IMR-90 (cell line): ENCODE results near the gene GRB2. TPM values are rescaled to one million over a fixed set of nuclear protein-coding genes. Genes with fewer than 3 reads are reported as not detected.

Source experiments
- ATAC-seq: fragments of 200-7000 bp; cut with Tn5 transposase; 2 replicates; pipeline ENCODE4 v1.9.1; 2020; ENCODE audit warnings: low read depth, mild to moderate bottlenecking, moderate library complexity
- BruUV-seq: library from RNA; stranded (reverse); fragments of 400-500 nt; replicated peaks from 2 replicates; lab custom pipeline; 2021; lab: Mats Ljungman, UMichigan
- CTCF ChIA-PET: fragments of 300-600 bp; formaldehyde crosslinking; extraction: SDS; loops from one replicate; lab custom pipeline; 2021; ENCODE audit warnings: antibody characterized with exemption; lab: Yijun Ruan, JAX
- POLR2A ChIA-PET: fragments of 300-600 bp; sonication (Branson Sonifier 250); formaldehyde crosslinking; loops from one replicate; lab custom pipeline; 2022; ENCODE audit warnings: antibody characterized with exemption; ENCODE audit not compliant: unreplicated experiment; lab: Charles Lee
- DNase-seq: peaks from one replicate; pipeline ENCODE4 v3.0.0; 2013
- H2AFZ ChIP-seq: replicated peaks from 2 replicates; pipeline ENCODE3; 2013; ENCODE audit warnings: low read length, mild to moderate bottlenecking; ENCODE audit not compliant: poor library complexity
- H2AK5ac ChIP-seq: 2 replicates; pipeline ENCODE4 v1.6.1; 2013; ENCODE audit warnings: low read depth, low read length, inconsistent platforms
- H2AK9ac ChIP-seq: replicated peaks from 2 replicates; pipeline ENCODE3; 2013; ENCODE audit warnings: mild to moderate bottlenecking, low read depth, low read length, moderate library complexity; ENCODE audit not compliant: poor library complexity
- H2BK120ac ChIP-seq: 2 replicates; pipeline ENCODE4 v1.6.1; 2013; ENCODE audit warnings: low read depth, low read length, inconsistent platforms
- H2BK15ac ChIP-seq: 3 replicates; pipeline ENCODE4 v1.6.1; 2013; ENCODE audit warnings: low read depth, low read length, inconsistent platforms
- H2BK20ac ChIP-seq: 2 replicates; pipeline ENCODE4 v1.6.1; 2013; ENCODE audit warnings: low read depth, mild to moderate bottlenecking, inconsistent platforms, low read length, moderate library complexity
- H2BK5ac ChIP-seq: 2 replicates; pipeline ENCODE4 v1.6.1; 2013; ENCODE audit warnings: mild to moderate bottlenecking, low read depth, low read length, inconsistent platforms; ENCODE audit not compliant: poor library complexity, severe bottlenecking
- H3K14ac ChIP-seq: replicated peaks from 2 replicates; pipeline ENCODE4 v1.6.1; 2013; ENCODE audit warnings: low read depth, low read length, inconsistent platforms
- H3K18ac ChIP-seq: 2 replicates; pipeline ENCODE4 v1.6.1; 2013; ENCODE audit warnings: low read depth, low read length, control low read depth
- H3K23ac ChIP-seq: 2 replicates; pipeline ENCODE4 v1.6.1; 2013; ENCODE audit warnings: low read depth, low read length, inconsistent platforms
- H3K27ac ChIP-seq: 2 replicates; pipeline ENCODE4 v1.5.1; 2013; ENCODE audit warnings: mild to moderate bottlenecking, control low read depth, low read length; ENCODE audit not compliant: insufficient read depth
- H3K27me3 ChIP-seq: 2 replicates; pipeline ENCODE4 v1.6.1; 2013; ENCODE audit warnings: low read length; ENCODE audit not compliant: control insufficient read depth, insufficient read depth
- H3K36me3 ChIP-seq: 2 replicates; pipeline ENCODE4 v1.6.1; 2013; ENCODE audit warnings: low read length, mixed read lengths; ENCODE audit not compliant: control insufficient read depth, insufficient read depth
- H3K4ac ChIP-seq: 2 replicates; pipeline ENCODE4 v1.6.1; 2013; ENCODE audit warnings: low read depth, low read length, inconsistent platforms
- H3K4me1 ChIP-seq: 2 replicates; pipeline ENCODE4 v1.6.1; 2013; ENCODE audit warnings: low read length, mixed read lengths; ENCODE audit not compliant: control insufficient read depth, insufficient read depth
- H3K4me2 ChIP-seq: 2 replicates; pipeline ENCODE4 v1.6.1; 2013; ENCODE audit warnings: low read depth, mild to moderate bottlenecking, control low read depth, low read length, moderate library complexity
- H3K4me3 ChIP-seq: 2 replicates; pipeline ENCODE4 v1.5.1; 2013; ENCODE audit warnings: low read depth, mild to moderate bottlenecking, control low read depth, low read length, moderate library complexity; ENCODE audit not compliant: insufficient read depth
- H3K56ac ChIP-seq: 2 replicates; pipeline ENCODE4 v1.6.1; 2013; ENCODE audit warnings: low read length, inconsistent platforms; ENCODE audit not compliant: insufficient read depth; ENCODE audit errors: extremely low read depth
- H3K79me1 ChIP-seq, 2 experiments: 2 replicates each; pipeline ENCODE4 v1.6.1; 2013; ENCODE audit warnings: low read length in 2 of 2, inconsistent platforms in 1 of 2, low read depth in 1 of 2
- H3K9ac ChIP-seq: 2 replicates; pipeline ENCODE4 v1.6.1; 2013; ENCODE audit warnings: low read depth, low read length, control low read depth
- H3K9me1 ChIP-seq: 2 replicates; pipeline ENCODE4 v1.6.1; 2013; ENCODE audit warnings: low read length, inconsistent platforms; ENCODE audit not compliant: insufficient read depth
- H3K9me3 ChIP-seq: 2 replicates; pipeline ENCODE4 v1.6.1; 2013; ENCODE audit warnings: low read length; ENCODE audit not compliant: control insufficient read depth, insufficient read depth
- H4K20me1 ChIP-seq: 2 replicates; pipeline ENCODE4 v1.6.1; 2013; ENCODE audit warnings: low read length, inconsistent platforms; ENCODE audit not compliant: insufficient read depth
- H4K5ac ChIP-seq: 2 replicates; pipeline ENCODE4 v1.6.1; 2013; ENCODE audit warnings: mild to moderate bottlenecking, low read depth, low read length, control low read depth
- H4K8ac ChIP-seq, 2 experiments: 2 replicates each; pipeline ENCODE4 v1.6.1; 2013; ENCODE audit warnings: low read depth in 2 of 2, low read length in 2 of 2, control low read depth in 1 of 2, inconsistent platforms in 1 of 2
- H4K91ac ChIP-seq: 2 replicates; pipeline ENCODE4 v1.6.1; 2013; ENCODE audit warnings: low read depth, low read length, inconsistent platforms; ENCODE audit not compliant: insufficient read depth
- CEBPB ChIP-seq: IDR thresholded peaks from 2 replicates; pipeline ENCODE4 v1.6.1; 2012; ENCODE audit warnings: low read depth, low read length, improper control_type of control experiment
- CHD1 ChIP-seq: IDR thresholded peaks from 2 replicates; pipeline ENCODE4 v1.6.1; 2012; ENCODE audit warnings: low read depth, low read length, improper control_type of control experiment
- FOS ChIP-seq: fragments of 150-350 bp; IDR thresholded peaks from 2 replicates; pipeline ENCODE4 v1.6.1; 2016; ENCODE audit warnings: low read depth, low read length
- MAFK ChIP-seq: IDR thresholded peaks from 2 replicates; pipeline ENCODE4 v1.6.1; 2012; ENCODE audit warnings: low read depth, low read length, improper control_type of control experiment
- MAZ ChIP-seq: IDR thresholded peaks from 2 replicates; pipeline ENCODE4 v1.6.1; 2012; ENCODE audit warnings: low read depth, mild to moderate bottlenecking, low read length, improper control_type of control experiment, moderate library complexity, borderline replicate concordance
- NFE2L2 ChIP-seq: fragments of 150-350 bp; IDR thresholded peaks from 2 replicates; pipeline ENCODE4 v1.6.1; 2016; ENCODE audit warnings: low read depth, mild to moderate bottlenecking, low read length
- POLR2A ChIP-seq: IDR thresholded peaks from 2 replicates; pipeline ENCODE4 v1.6.1; 2012; ENCODE audit warnings: mild to moderate bottlenecking, low read depth, low read length
- RAD21 ChIP-seq: IDR thresholded peaks from 2 replicates; pipeline ENCODE4 v1.6.1; 2012; ENCODE audit warnings: low read length, improper control_type of control experiment
- RCOR1 ChIP-seq: IDR thresholded peaks from 2 replicates; pipeline ENCODE4 v1.6.1; 2012; ENCODE audit warnings: mild to moderate bottlenecking, low read length, improper control_type of control experiment; ENCODE audit not compliant: insufficient replicate concordance
- RFX5 ChIP-seq: IDR thresholded peaks from 2 replicates; pipeline ENCODE4 v1.8.0; 2012; ENCODE audit warnings: low read depth, mild to moderate bottlenecking, low read length, moderate library complexity
- SMC3 ChIP-seq: fragments of 150-350 bp; IDR thresholded peaks from 2 replicates; pipeline ENCODE4 v1.6.1; 2016; ENCODE audit warnings: low read depth, mild to moderate bottlenecking, antibody characterized with exemption, low read length, moderate library complexity
- USF2 ChIP-seq: fragments of 150-350 bp; IDR thresholded peaks from 2 replicates; pipeline ENCODE4 v1.6.1; 2017; ENCODE audit warnings: mild to moderate bottlenecking, antibody characterized with exemption, low read length, low read depth
- WGBS, 2 experiments: methylation state at CpG; one replicate each; pipeline versions ENCODE4 v1.1.5 to v1.1.7; 2013; ENCODE audit warnings: missing lambda C conversion rate in 2 of 2; ENCODE audit not compliant: insufficient read length in 1 of 2; ENCODE audit errors: extremely low coverage in 2 of 2; 5-methylcytosine and 5-hydroxymethylcytosine counted together
- dilution Hi-C: fragments of 300-500 bp; cut with HindIII; formaldehyde crosslinking; loops from one replicate; pipeline ENCODE4 v1.14.3; 2018; ENCODE audit warnings: low sequenced_read_pairs; ENCODE audit not compliant: unreplicated experiment
- in situ Hi-C: fragments of 300-500 bp; cut with MboI; formaldehyde crosslinking; loops from 3 replicates; pipeline ENCODE4 v1.14.3; 2019; ENCODE audit warnings: low sequenced_read_pairs, inconsistent platforms, mixed read lengths
- intact Hi-C: fragments of 100-400 bp; cut with micrococcal nuclease; formaldehyde crosslinking; loops from 2 replicates; pipeline ENCODE4 v1.10.0; 2022
- polyA plus RNA-seq, 3 experiments: library from polyadenylated mRNA; depleted of rRNA; stranded (reverse); fragments of >200 nt; gene quantifications; 2 replicates each; pipeline ENCODE4 v1.2.3, GENCODE V29; 2012; ENCODE audit warnings: low replicate concordance in 1 of 3
- total RNA-seq: library from RNA; depleted of rRNA; stranded (reverse); fragments of >200 nt; gene quantifications from 2 replicates; pipeline ENCODE4 v1.2.3, GENCODE V29; 2012
- TF ChIP-seq, protein P1 (sequence below): fragments of 150-350 bp; IDR thresholded peaks from 2 replicates; pipeline ENCODE4 v1.6.1; 2016; ENCODE audit warnings: low read depth, mild to moderate bottlenecking, low read length, moderate library complexity, borderline replicate concordance
- TF ChIP-seq, protein P2 (sequence below): conservative IDR thresholded peaks from 2 replicates; pipeline ENCODE4 v1.5.1; 2012; ENCODE audit warnings: mild to moderate bottlenecking, low read depth, low read length, improper control_type of control experiment

GRB2 gene
- total and polyA plus RNA-seq, 2 of the 4 experiments (the other 2 are of a cell fraction), result 49.3 to 62.1 TPM

GRCh38 chr17:75447951-75448856 is 42.7 kb upstream of the GRB2 start:
- Histone ChIP-seq H3K4me2 (no peak overlapping the region), H3K4me3 (no peak overlapping the region), H2BK120ac (no peak overlapping the region), H4K91ac (no peak overlapping the region), H3K56ac (no peak overlapping the region), H4K5ac (no peak overlapping the region; the same call in 1 of the 2 replicates), H3K27ac (no peak overlapping the region), H3K9me3 (no peaks in the 10 kb centered on the region), H3K18ac (no peak overlapping the region), H2AK5ac (peak overlapping the region; percentile 2; the same call in 1 of the 2 replicates), H3K9me1 (peaks cover 4% of the 10 kb centered on the region), H3K4me1 (peaks cover under 1% of the 10 kb centered on the region; the same call in 1 of the 2 replicates), H4K8ac (no peak overlapping the region), H2AFZ (no peak overlapping the region), H3K36me3 (no peaks in the 10 kb centered on the region), H2BK5ac (no peak overlapping the region), H3K23ac (no peak overlapping the region), H2AK9ac (no peak overlapping the region), H3K4ac (peak overlapping the region; percentile 24; the same call in 1 of the 2 replicates), H3K79me1 (no peaks in the 10 kb centered on the region), H2BK15ac (no peak overlapping the region), H3K9ac (no peak overlapping the region), H3K14ac (0 out of 2 replicates have a peak overlapping the region, but pooled peaks have one; percentile 0), H4K20me1 (no peaks in the 10 kb centered on the region), H2BK20ac (no peak overlapping the region), H3K27me3 (no peaks in the 10 kb centered on the region)
- ATAC-seq (no peak), DNase-seq (peak; percentile 23)
- ChIA-PET CTCF (interaction anchor here (0.6 kb wide), 1 partner anchor 126 kb away, joined by 5 read pairs; no protein-coding TSS in a partner anchor), POLR2A (no interaction called here)
- dilution Hi-C loops (no loop called here), in situ Hi-C loops (no loop called here), intact Hi-C loops (no loop called here)
- no TSS peak for BruUV-seq
- WGBS, 2 experiments, result 90% methylated on average over 6 of the region's 17 CpGs; no CpG with 5 or more reads in 1 of the 2 experiments
- TF ChIP-seq, protein P1, sequence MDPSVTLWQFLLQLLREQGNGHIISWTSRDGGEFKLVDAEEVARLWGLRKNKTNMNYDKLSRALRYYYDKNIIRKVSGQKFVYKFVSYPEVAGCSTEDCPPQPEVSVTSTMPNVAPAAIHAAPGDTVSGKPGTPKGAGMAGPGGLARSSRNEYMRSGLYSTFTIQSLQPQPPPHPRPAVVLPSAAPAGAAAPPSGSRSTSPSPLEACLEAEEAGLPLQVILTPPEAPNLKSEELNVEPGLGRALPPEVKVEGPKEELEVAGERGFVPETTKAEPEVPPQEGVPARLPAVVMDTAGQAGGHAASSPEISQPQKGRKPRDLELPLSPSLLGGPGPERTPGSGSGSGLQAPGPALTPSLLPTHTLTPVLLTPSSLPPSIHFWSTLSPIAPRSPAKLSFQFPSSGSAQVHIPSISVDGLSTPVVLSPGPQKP, result no peak
- TF ChIP-seq RCOR1 (no peak), MAZ (no peak), RFX5 (no peak), MAFK (no peak), CEBPB (no peak), USF2 (no peak), POLR2A (no peak), SMC3 (no peak), FOS (no peak), CHD1 (no peak), NFE2L2 (no peak), RAD21 (no peak)
- TF ChIP-seq, protein P2, sequence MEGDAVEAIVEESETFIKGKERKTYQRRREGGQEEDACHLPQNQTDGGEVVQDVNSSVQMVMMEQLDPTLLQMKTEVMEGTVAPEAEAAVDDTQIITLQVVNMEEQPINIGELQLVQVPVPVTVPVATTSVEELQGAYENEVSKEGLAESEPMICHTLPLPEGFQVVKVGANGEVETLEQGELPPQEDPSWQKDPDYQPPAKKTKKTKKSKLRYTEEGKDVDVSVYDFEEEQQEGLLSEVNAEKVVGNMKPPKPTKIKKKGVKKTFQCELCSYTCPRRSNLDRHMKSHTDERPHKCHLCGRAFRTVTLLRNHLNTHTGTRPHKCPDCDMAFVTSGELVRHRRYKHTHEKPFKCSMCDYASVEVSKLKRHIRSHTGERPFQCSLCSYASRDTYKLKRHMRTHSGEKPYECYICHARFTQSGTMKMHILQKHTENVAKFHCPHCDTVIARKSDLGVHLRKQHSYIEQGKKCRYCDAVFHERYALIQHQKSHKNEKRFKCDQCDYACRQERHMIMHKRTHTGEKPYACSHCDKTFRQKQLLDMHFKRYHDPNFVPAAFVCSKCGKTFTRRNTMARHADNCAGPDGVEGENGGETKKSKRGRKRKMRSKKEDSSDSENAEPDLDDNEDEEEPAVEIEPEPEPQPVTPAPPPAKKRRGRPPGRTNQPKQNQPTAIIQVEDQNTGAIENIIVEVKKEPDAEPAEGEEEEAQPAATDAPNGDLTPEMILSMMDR, result no peak
